ENCODE results near the gene MBOAT2.

The MBOAT2 gene

DNA sequence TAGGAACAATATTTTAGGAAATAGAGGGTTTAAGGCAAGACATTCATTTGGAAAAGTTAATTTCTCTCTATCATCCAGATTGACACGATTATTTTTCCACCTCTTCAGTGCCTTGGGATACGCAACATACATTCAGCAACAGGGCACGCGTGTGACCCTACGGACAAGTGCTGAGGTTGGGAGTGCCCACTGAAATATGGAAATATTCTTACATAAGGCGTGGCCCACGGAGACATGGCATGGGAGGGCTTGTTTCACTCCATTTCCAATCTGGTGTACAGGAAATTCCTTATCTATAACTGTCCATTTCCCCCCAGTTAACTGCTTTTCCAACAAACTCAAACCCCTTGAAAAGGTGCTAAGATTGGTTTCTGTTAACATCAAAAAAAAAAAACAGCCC is 145.2 kb downstream of the MBOAT2 start:
- Histone ChIP-seq H3K4ac (ENCODE audit: low read length) (no peak overlapping the region), H2BK5ac (ENCODE audit: low read length) (no peak overlapping the region), H3K4me3 (ENCODE audit: low read length in 2 of 2) (no peak overlapping the region), H3K4me2 (ENCODE audit: insufficient read depth, low read length, poor library complexity, severe bottlenecking) (no peak overlapping the region), H2BK15ac (ENCODE audit: low read length) (no peak overlapping the region), H3K27me3 (ENCODE audit: control insufficient read depth in 3 of 3, insufficient read depth in 3 of 3, low read depth in 1 of 3, low read length in 3 of 3) (no peaks in the 10 kb centered on the region), H2BK12ac (ENCODE audit: low read length) (no peak overlapping the region), H4K91ac (ENCODE audit: low read depth, low read length, poor library complexity) (no peak overlapping the region), H3K14ac (ENCODE audit: low read length) (no peak overlapping the region), H2AFZ (ENCODE audit: low read length) (no peak overlapping the region), H4K8ac (ENCODE audit: low read depth, low read length) (no peak overlapping the region), H3K18ac (ENCODE audit: low read length) (no peak overlapping the region), H3K36me3 (replicated peaks in 1 of 2; ENCODE audit: control insufficient read depth in 2 of 2, insufficient read depth in 2 of 2, low read length in 2 of 2) (peaks cover 0 to 27% of the 10 kb centered on the region in 2 donors), H2BK120ac (ENCODE audit: low read depth, low read length) (no peak overlapping the region), H3K23ac (ENCODE audit: low read depth, low read length, poor library complexity) (no peak overlapping the region), H3K9me3 (replicated peaks in 1 of 2; ENCODE audit: control insufficient read depth in 2 of 2, insufficient read depth in 1 of 2, low read depth in 1 of 2, low read length in 2 of 2) (no peaks in the 10 kb centered on the region), H3K4me1 (ENCODE audit: control insufficient read depth in 2 of 2, insufficient read depth in 1 of 2, low read depth in 1 of 2, low read length in 2 of 2) (peaks cover 3 to 5% of the 10 kb centered on the region in 2 donors), H3K27ac (replicated peaks; ENCODE audit: low read length) (no peak overlapping the region), H2AK5ac (ENCODE audit: low read depth, low read length) (no peak overlapping the region), H3K79me1 (ENCODE audit: low read depth, low read length) (no peaks in the 10 kb centered on the region), H3K9ac (ENCODE audit: low read depth, low read length, poor library complexity) (no peak overlapping the region)
- no CpG with 5 or more reads among the region's 7 CpGs for WGBS, 2 donors (ENCODE audit: extremely low coverage in 2 of 2, insufficient read length in 2 of 2, insufficient replicate concordance in 1 of 2)
- no peak for DNase-seq (ENCODE audit: low spot score)

DNA sequence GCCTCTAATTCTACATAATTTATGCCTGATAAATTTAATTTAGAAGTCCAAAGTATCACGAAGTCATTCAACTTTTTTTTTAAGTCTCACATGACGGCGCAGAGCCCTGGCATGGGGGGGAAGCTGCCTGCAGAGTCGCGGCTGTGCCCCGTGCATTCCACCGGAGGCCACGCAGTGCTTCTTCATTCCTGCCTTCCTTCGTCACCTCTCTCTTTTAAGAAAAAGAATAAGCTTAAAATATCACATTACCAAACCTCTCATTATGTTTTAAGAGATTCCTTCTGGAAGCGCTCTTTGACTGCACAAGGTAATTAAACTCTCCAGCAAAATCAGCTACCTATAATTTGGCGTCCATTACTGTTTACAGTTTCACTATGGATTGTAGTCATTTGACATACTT is 145.8 kb downstream of the MBOAT2 start:
- no peak overlapping the region for H3K27ac ChIP-seq (replicated peaks; ENCODE audit: low read length)
- H2AK5ac ChIP-seq (ENCODE audit: low read depth, low read length), result no peak overlapping the region
- no peak overlapping the region for H2BK15ac ChIP-seq (ENCODE audit: low read length)
- H3K4me1 ChIP-seq (ENCODE audit: control insufficient read depth in 2 of 2, insufficient read depth in 1 of 2, low read depth in 1 of 2, low read length in 2 of 2), result peaks cover 3 to 5% of the 10 kb centered on the region in 2 donors
- H3K14ac ChIP-seq (ENCODE audit: low read length), result no peak overlapping the region
- no peak overlapping the region for H2BK120ac ChIP-seq (ENCODE audit: low read depth, low read length)
- no peak overlapping the region for H2AFZ ChIP-seq (ENCODE audit: low read length)
- H3K23ac ChIP-seq (ENCODE audit: low read depth, low read length, poor library complexity), result no peak overlapping the region
- H3K18ac ChIP-seq (ENCODE audit: low read length), result no peak overlapping the region
- H2BK12ac ChIP-seq (ENCODE audit: low read length), result no peak overlapping the region
- no CpG with 5 or more reads among the region's 11 CpGs for WGBS, 2 donors (ENCODE audit: extremely low coverage in 2 of 2, insufficient read length in 2 of 2, insufficient replicate concordance in 1 of 2)
- H3K27me3 ChIP-seq (ENCODE audit: control insufficient read depth in 3 of 3, insufficient read depth in 3 of 3, low read depth in 1 of 3, low read length in 3 of 3), result no peaks in the 10 kb centered on the region
- H4K8ac ChIP-seq (ENCODE audit: low read depth, low read length), result no peak overlapping the region
- H3K4me3 ChIP-seq (ENCODE audit: low read length in 2 of 2), result no peak overlapping the region
- H3K4me2 ChIP-seq (ENCODE audit: insufficient read depth, low read length, poor library complexity, severe bottlenecking), result no peak overlapping the region
- DNase-seq (ENCODE audit: low spot score), result no peak
- H4K91ac ChIP-seq (ENCODE audit: low read depth, low read length, poor library complexity), result no peak overlapping the region
- H3K9me3 ChIP-seq (replicated peaks in 1 of 2; ENCODE audit: control insufficient read depth in 2 of 2, insufficient read depth in 1 of 2, low read depth in 1 of 2, low read length in 2 of 2), result no peaks in the 10 kb centered on the region
- H2BK5ac ChIP-seq (ENCODE audit: low read length), result no peak overlapping the region
- H3K79me1 ChIP-seq (ENCODE audit: low read depth, low read length), result no peaks in the 10 kb centered on the region
- H3K9ac ChIP-seq (ENCODE audit: low read depth, low read length, poor library complexity), result no peak overlapping the region
- H3K36me3 ChIP-seq (replicated peaks in 1 of 2; ENCODE audit: control insufficient read depth in 2 of 2, insufficient read depth in 2 of 2, low read length in 2 of 2), result peaks cover 0 to 27% of the 10 kb centered on the region in 2 donors
- no peak overlapping the region for H3K4ac ChIP-seq (ENCODE audit: low read length)

DNA sequence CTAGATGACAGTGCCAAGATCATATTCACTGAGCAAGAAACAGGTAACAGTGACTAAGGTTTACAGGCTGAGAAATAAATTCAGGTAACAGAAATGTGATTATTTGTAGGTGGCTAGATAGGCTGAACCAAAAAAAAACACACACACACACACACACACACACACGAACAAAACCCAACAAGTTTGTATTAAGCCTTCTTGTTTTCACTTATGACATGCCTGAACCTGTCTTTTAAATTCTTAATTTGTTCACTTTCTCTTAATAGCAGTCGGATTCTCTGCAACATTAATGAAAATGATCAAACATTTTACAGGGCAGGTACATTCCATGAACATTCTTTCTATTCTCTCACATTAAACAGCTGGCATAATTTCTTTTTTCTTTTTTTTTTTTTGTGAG is 147.3 kb downstream of the MBOAT2 start:
- Histone ChIP-seq H3K9ac (ENCODE audit: low read depth, low read length, poor library complexity) (no peak overlapping the region), H2BK120ac (ENCODE audit: low read depth, low read length) (no peak overlapping the region), H3K18ac (ENCODE audit: low read length) (no peak overlapping the region), H2BK12ac (ENCODE audit: low read length) (no peak overlapping the region), H4K8ac (ENCODE audit: low read depth, low read length) (no peak overlapping the region), H3K4ac (ENCODE audit: low read length) (no peak overlapping the region), H3K4me2 (ENCODE audit: insufficient read depth, low read length, poor library complexity, severe bottlenecking) (no peak overlapping the region), H2BK5ac (ENCODE audit: low read length) (no peak overlapping the region), H3K9me3 (replicated peaks in 1 of 2; ENCODE audit: control insufficient read depth in 2 of 2, insufficient read depth in 1 of 2, low read depth in 1 of 2, low read length in 2 of 2) (no peaks in the 10 kb centered on the region), H4K91ac (ENCODE audit: low read depth, low read length, poor library complexity) (no peak overlapping the region), H3K4me1 (ENCODE audit: control insufficient read depth in 2 of 2, insufficient read depth in 1 of 2, low read depth in 1 of 2, low read length in 2 of 2) (peaks cover 5 to 9% of the 10 kb centered on the region in 2 donors), H2AK5ac (ENCODE audit: low read depth, low read length) (no peak overlapping the region), H3K4me3 (ENCODE audit: low read length in 2 of 2) (no peak overlapping the region), H3K14ac (ENCODE audit: low read length) (no peak overlapping the region), H3K79me1 (ENCODE audit: low read depth, low read length) (no peaks in the 10 kb centered on the region), H3K27me3 (ENCODE audit: control insufficient read depth in 3 of 3, insufficient read depth in 3 of 3, low read depth in 1 of 3, low read length in 3 of 3) (no peaks in the 10 kb centered on the region), H3K36me3 (replicated peaks in 1 of 2; ENCODE audit: control insufficient read depth in 2 of 2, insufficient read depth in 2 of 2, low read length in 2 of 2) (peaks cover 0 to 13% of the 10 kb centered on the region in 2 donors), H2BK15ac (ENCODE audit: low read length) (no peak overlapping the region), H3K23ac (ENCODE audit: low read depth, low read length, poor library complexity) (no peak overlapping the region), H2AFZ (ENCODE audit: low read length) (no peak overlapping the region), H3K27ac (replicated peaks; ENCODE audit: low read length) (no peak overlapping the region)
- no peak for DNase-seq (ENCODE audit: low spot score)
- WGBS, 2 donors (ENCODE audit: extremely low coverage in 2 of 2, insufficient read length in 2 of 2, insufficient replicate concordance in 1 of 2), result no CpG with 5 or more reads among the region's 2 CpGs

DNA sequence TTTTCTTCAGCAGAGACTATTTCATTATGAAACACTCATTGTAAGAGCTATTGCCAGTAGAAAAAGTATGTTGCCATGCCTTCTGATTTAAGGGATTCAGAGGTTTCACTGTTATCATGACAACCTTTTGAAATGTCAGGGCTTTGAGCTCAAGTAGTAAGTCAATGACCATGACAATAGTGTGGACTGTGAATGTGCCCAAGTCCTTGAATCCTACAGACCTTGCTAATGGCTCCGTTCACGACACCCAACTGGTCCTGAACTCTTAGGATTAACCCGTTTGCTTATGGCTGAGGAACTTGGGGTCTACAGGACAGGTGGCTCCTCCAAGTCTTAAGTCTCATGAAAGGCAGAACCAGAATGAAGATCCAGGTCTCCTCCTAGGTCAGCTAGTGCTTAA is 148.5 kb downstream of the MBOAT2 start:
- H4K8ac ChIP-seq (ENCODE audit: low read depth, low read length), result no peak overlapping the region
- no peak overlapping the region for H2AFZ ChIP-seq (ENCODE audit: low read length)
- DNase-seq (ENCODE audit: low spot score), result no peak
- H4K91ac ChIP-seq (ENCODE audit: low read depth, low read length, poor library complexity), result no peak overlapping the region
- H3K27me3 ChIP-seq (ENCODE audit: control insufficient read depth in 3 of 3, insufficient read depth in 3 of 3, low read depth in 1 of 3, low read length in 3 of 3), result no peaks in the 10 kb centered on the region
- H3K4me2 ChIP-seq (ENCODE audit: insufficient read depth, low read length, poor library complexity, severe bottlenecking), result no peak overlapping the region
- no peak overlapping the region for H3K23ac ChIP-seq (ENCODE audit: low read depth, low read length, poor library complexity)
- H3K79me1 ChIP-seq (ENCODE audit: low read depth, low read length), result no peaks in the 10 kb centered on the region
- no peak overlapping the region for H3K27ac ChIP-seq (replicated peaks; ENCODE audit: low read length)
- H2BK120ac ChIP-seq (ENCODE audit: low read depth, low read length), result no peak overlapping the region
- H2AK5ac ChIP-seq (ENCODE audit: low read depth, low read length), result no peak overlapping the region
- H2BK15ac ChIP-seq (ENCODE audit: low read length), result no peak overlapping the region
- H3K18ac ChIP-seq (ENCODE audit: low read length), result no peak overlapping the region
- H2BK12ac ChIP-seq (ENCODE audit: low read length), result no peak overlapping the region
- WGBS, 2 donors (ENCODE audit: extremely low coverage in 2 of 2, insufficient read length in 2 of 2, insufficient replicate concordance in 1 of 2), result no CpG with 5 or more reads among the region's 3 CpGs
- peaks cover 0 to 13% of the 10 kb centered on the region in 2 donors for H3K36me3 ChIP-seq (replicated peaks in 1 of 2; ENCODE audit: control insufficient read depth in 2 of 2, insufficient read depth in 2 of 2, low read length in 2 of 2)
- no peak overlapping the region for H3K14ac ChIP-seq (ENCODE audit: low read length)
- no peak overlapping the region for H3K4ac ChIP-seq (ENCODE audit: low read length)
- no peak overlapping the region for H3K4me3 ChIP-seq (ENCODE audit: low read length in 2 of 2)
- no peaks in the 10 kb centered on the region for H3K9me3 ChIP-seq (replicated peaks in 1 of 2; ENCODE audit: control insufficient read depth in 2 of 2, insufficient read depth in 1 of 2, low read depth in 1 of 2, low read length in 2 of 2)
- H2BK5ac ChIP-seq (ENCODE audit: low read length), result no peak overlapping the region
- H3K9ac ChIP-seq (ENCODE audit: low read depth, low read length, poor library complexity), result no peak overlapping the region
- peaks cover 5 to 11% of the 10 kb centered on the region in 2 donors for H3K4me1 ChIP-seq (ENCODE audit: control insufficient read depth in 2 of 2, insufficient read depth in 1 of 2, low read depth in 1 of 2, low read length in 2 of 2)

Data from neuronal stem cell (in vitro differentiated cells).